ENCODE results near the gene KANSL3.

DNA sequence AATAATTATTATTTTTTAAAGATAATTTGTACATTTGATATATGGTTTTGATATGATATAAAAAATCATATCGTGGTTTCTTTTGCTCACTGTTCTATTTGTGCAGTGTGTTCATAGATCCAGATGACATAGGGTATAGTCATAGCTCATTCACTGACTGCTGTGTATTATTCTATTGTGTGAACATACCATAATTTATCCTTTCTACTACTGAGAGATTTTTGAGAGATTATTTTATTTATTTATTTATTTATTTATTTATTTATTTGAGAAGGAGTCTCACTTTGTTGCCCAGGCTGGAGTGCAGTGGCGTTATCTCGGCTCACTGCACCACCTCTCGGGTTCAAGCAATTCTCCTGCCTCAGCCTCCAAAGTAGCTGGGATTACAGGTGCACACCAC is 43.4 kb upstream of the KANSL3 start:
- TF ChIP-seq EP300 (IDR thresholded peaks at IDR 0.05; ENCODE audit: borderline replicate concordance) (no peak), CEBPB (IDR thresholded peaks at IDR 0.05) (no peak), FOXM1 (IDR thresholded peaks at IDR 0.05; ENCODE audit: borderline replicate concordance, low read depth) (no peak), TAF1 (IDR thresholded peaks at IDR 0.05; ENCODE audit: low read depth) (no peak), NFIC (IDR thresholded peaks at IDR 0.05) (no peak)
- TF ChIP-seq, protein P1, sequence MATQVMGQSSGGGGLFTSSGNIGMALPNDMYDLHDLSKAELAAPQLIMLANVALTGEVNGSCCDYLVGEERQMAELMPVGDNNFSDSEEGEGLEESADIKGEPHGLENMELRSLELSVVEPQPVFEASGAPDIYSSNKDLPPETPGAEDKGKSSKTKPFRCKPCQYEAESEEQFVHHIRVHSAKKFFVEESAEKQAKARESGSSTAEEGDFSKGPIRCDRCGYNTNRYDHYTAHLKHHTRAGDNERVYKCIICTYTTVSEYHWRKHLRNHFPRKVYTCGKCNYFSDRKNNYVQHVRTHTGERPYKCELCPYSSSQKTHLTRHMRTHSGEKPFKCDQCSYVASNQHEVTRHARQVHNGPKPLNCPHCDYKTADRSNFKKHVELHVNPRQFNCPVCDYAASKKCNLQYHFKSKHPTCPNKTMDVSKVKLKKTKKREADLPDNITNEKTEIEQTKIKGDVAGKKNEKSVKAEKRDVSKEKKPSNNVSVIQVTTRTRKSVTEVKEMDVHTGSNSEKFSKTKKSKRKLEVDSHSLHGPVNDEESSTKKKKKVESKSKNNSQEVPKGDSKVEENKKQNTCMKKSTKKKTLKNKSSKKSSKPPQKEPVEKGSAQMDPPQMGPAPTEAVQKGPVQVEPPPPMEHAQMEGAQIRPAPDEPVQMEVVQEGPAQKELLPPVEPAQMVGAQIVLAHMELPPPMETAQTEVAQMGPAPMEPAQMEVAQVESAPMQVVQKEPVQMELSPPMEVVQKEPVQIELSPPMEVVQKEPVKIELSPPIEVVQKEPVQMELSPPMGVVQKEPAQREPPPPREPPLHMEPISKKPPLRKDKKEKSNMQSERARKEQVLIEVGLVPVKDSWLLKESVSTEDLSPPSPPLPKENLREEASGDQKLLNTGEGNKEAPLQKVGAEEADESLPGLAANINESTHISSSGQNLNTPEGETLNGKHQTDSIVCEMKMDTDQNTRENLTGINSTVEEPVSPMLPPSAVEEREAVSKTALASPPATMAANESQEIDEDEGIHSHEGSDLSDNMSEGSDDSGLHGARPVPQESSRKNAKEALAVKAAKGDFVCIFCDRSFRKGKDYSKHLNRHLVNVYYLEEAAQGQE (IDR thresholded peaks at IDR 0.05; ENCODE audit: low read depth), result no peak
